Adrenal gland (tissue), 5 donors: ENCODE measurements around the gene BTN3A1.

Experiments
- POLR2A ChIP-seq, 2 donors: fragments of 450-650 bp; IDR thresholded peaks; one replicate each; pipeline ENCODE4 v1.6.1; 2017; ENCODE audit warnings: antibody characterized with exemption in 2 of 2, mild to moderate bottlenecking in 2 of 2, moderate library complexity in 1 of 2
- TF ChIP-seq, protein P1 (sequence below), 6 experiments: fragments of 450-650 bp in 4 of 6; fragments of 200-600 bp in 2 of 6; sonication (generic) in 1 of 6; IDR thresholded peaks; 1 replicate in 5 of 6; 2 replicates in 1 of 6; pipeline versions ENCODE4 v1.5.1 to v1.8.0; 2016 to 2021; ENCODE audit warnings: antibody characterized with exemption in 6 of 6, mild to moderate bottlenecking in 2 of 6, moderate library complexity in 1 of 6
- donor health status: DM: no; HTN: no; CAD: no.

GRCh38 chr6:26412228-26412627 lies 10.2 kb downstream of the BTN3A1 start:
- TF ChIP-seq, protein P1, sequence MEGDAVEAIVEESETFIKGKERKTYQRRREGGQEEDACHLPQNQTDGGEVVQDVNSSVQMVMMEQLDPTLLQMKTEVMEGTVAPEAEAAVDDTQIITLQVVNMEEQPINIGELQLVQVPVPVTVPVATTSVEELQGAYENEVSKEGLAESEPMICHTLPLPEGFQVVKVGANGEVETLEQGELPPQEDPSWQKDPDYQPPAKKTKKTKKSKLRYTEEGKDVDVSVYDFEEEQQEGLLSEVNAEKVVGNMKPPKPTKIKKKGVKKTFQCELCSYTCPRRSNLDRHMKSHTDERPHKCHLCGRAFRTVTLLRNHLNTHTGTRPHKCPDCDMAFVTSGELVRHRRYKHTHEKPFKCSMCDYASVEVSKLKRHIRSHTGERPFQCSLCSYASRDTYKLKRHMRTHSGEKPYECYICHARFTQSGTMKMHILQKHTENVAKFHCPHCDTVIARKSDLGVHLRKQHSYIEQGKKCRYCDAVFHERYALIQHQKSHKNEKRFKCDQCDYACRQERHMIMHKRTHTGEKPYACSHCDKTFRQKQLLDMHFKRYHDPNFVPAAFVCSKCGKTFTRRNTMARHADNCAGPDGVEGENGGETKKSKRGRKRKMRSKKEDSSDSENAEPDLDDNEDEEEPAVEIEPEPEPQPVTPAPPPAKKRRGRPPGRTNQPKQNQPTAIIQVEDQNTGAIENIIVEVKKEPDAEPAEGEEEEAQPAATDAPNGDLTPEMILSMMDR (IDR thresholded peaks at IDR 0.05) = no peak
- no peak for TF ChIP-seq POLR2A (IDR thresholded peaks at IDR 0.05)
